Activated naive CD4-positive, alpha-beta T cell treated with anti-CD3 and anti-CD28 coated beads, Interleukin-2, amount 50 U/mL, for 24 hours (primary cell): ENCODE results near the gene PDSS2.
"Not testable (repeated sequence)": the region's sequence is repeated elsewhere in the genome, so short reads cannot be mapped to it uniquely, and the experiment has no call there.

Experiments
- H3K27ac Mint-ChIP-seq: one replicate; pipeline ENCODE4 v1.8.0; 2021; ENCODE audit warnings: mild to moderate bottlenecking, mixed read lengths
- H3K27me3 Mint-ChIP-seq: one replicate; pipeline ENCODE4 v1.8.0; 2021; ENCODE audit warnings: mixed read lengths
- H3K36me3 Mint-ChIP-seq: one replicate; pipeline ENCODE4 v1.8.0; 2021; ENCODE audit warnings: mixed read lengths
- H3K4me1 Mint-ChIP-seq: one replicate; pipeline ENCODE4 v1.8.0; 2021; ENCODE audit warnings: mixed read lengths
- H3K4me3 Mint-ChIP-seq: one replicate; pipeline ENCODE4 v1.8.0; 2021; ENCODE audit warnings: mild to moderate bottlenecking, mixed read lengths
- H3K9me3 Mint-ChIP-seq: one replicate; pipeline ENCODE4 v1.8.0; 2021; ENCODE audit warnings: mixed read lengths

PDSS2 gene

DNA sequence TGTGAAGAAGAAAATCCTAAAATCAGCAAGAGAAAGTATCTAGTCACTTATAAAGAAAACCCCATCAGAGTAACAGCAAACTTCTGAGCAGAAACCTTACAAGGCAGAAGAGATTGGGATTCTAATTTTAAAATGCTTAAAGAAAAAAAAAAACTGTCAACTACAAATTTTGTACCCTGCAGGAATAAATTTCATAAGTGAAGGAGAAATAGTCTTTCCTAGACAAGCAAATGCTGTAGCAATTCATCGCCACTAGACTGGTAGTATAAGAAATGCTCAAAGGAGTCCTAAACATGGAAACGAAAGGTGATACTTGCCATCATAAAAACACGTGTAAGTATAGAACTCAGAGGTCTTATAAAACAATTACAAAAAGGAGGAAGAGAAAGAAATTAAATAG, 54.4 kb downstream of the PDSS2 start:
- Mint-ChIP-seq H3K27ac (no peak overlapping the region), H3K36me3 (peaks cover 44% of the 10 kb centered on the region), H3K9me3 (peaks cover 35% of the 10 kb centered on the region), H3K4me3 (no peak overlapping the region), H3K27me3 (no peaks in the 10 kb centered on the region), H3K4me1 (no peaks in the 10 kb centered on the region)

DNA sequence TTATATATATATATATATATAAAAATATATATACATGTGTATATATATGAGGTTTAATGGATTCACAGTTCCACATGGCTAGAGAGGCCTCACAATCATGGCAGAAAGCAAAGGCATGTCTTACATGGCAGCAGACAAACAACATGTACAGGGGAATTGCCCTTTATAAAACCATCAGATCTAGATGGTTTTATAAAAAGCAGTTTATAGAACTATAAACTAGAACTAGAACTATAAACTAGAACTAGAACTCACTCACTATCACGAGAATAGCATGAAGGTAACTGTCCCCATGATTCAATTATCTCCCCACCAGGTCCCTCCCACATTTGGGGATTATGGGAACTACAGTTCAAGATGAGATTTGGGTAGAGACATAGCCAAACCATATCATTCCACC, 56.8 kb downstream of the PDSS2 start:
- H3K36me3 Mint-ChIP-seq: peaks cover 40% of the 10 kb centered on the region

DNA sequence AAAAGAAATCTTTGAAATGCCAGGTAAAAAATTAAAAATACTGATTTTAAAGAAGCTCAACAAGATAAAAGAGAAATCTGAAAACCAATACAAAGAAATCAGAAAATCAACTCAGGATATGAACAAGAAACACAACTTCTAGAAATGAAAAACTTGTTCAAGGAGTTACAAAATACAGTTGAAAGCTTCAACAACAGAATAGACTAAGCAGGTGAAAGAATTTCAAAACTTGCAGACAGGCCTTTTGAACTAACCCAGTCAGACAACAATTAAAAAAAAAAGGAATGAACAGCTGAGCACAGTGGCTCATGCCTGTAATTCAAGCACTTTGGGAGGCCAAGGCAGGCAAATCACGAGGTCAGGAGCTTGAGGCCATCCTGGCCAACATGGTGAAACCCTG, 57.8 kb downstream of the PDSS2 start:
- Mint-ChIP-seq H3K36me3 (peaks cover 38% of the 10 kb centered on the region), H3K27ac (no peak overlapping the region), H3K4me1 (no peaks in the 10 kb centered on the region), H3K9me3 (peaks cover 25% of the 10 kb centered on the region), H3K4me3 (no peak overlapping the region), H3K27me3 (no peaks in the 10 kb centered on the region)

More for the DNA sequence above, 56.8 kb downstream of the PDSS2 start:
- H3K27me3 Mint-ChIP-seq: no peaks in the 10 kb centered on the region
- H3K9me3 Mint-ChIP-seq: peaks cover 30% of the 10 kb centered on the region
- H3K27ac Mint-ChIP-seq: no peak overlapping the region
- H3K4me1 Mint-ChIP-seq: no peaks in the 10 kb centered on the region
- H3K4me3 Mint-ChIP-seq: no peak overlapping the region

DNA sequence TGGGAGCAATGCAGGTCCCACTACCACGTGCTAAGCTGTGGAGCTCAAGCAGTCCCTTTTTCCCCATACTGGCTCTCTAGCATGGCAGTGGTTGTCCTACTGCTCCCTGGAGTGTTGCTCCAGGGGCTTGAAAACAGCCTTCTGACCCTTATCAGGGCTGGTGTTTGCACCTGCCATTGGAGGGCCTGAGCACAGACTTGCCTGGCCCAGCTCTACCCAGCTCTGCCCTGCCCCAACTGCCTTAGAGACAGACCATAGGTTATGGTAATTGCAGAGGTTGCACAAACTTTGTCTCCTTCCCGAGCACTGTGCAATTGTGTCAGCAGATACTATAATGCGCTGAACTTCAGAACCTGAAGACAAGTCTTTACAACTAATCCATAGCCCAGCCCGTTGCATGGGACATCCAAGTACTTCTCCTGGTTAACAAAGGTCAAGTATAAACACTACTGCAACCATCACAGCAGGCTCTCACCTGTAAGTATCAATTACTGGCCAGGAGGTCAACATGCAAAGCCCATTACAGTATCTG, 58.7 kb downstream of the PDSS2 start:
- Mint-ChIP-seq H3K4me3 (no peak overlapping the region), H3K27ac (no peak overlapping the region), H3K9me3 (peaks cover 30% of the 10 kb centered on the region), H3K36me3 (peaks cover 41% of the 10 kb centered on the region), H3K4me1 (no peaks in the 10 kb centered on the region), H3K27me3 (no peaks in the 10 kb centered on the region)

DNA sequence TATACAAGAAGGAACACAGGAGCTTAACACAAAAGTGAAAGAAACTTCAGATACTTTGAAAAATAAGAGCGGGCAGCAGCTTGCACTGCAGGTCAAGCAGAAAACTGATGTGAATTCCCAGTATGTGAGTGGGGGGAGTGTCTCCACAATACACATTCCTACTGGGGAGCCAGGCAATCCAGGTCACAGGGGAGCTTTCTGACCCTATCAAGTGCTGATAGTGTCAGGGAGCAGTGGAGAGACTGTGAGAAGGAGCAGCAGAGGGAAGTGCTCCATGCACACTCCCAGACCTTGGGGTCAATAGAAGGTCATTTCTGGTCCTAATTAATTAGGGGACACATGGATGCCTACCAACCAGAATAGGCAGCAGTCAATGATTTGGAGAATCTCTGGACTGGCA, 59.4 kb downstream of the PDSS2 start:
- H3K9me3 Mint-ChIP-seq: peaks cover 26% of the 10 kb centered on the region
- peaks cover 40% of the 10 kb centered on the region for H3K36me3 Mint-ChIP-seq
- no peak overlapping the region for H3K27ac Mint-ChIP-seq

DNA sequence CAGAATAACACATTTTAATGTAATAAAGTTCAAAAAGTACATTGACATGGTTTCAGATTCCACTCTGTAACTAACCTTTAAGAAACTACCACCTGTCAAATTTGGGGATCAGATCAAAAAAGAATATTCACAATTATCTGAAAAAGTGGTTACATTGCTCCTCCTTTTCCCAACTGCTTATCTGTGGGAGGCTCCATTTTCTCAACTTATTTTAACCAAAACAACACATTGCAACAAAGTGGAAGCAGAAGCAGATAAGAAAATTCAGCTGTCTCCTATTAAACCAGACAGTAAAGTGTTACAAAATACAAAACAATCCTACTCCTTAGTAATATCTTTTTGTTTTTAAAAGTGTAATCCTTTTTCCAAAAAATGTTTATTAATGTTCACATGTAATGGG, 61.4 kb downstream of the PDSS2 start:
- H3K36me3 Mint-ChIP-seq: peaks cover 37% of the 10 kb centered on the region
- H3K27me3 Mint-ChIP-seq: no peaks in the 10 kb centered on the region
- no peak overlapping the region for H3K27ac Mint-ChIP-seq
- H3K9me3 Mint-ChIP-seq: peaks cover 22% of the 10 kb centered on the region
- H3K4me1 Mint-ChIP-seq: peaks cover under 1% of the 10 kb centered on the region
- no peak overlapping the region for H3K4me3 Mint-ChIP-seq

More for the DNA sequence above, 59.4 kb downstream of the PDSS2 start:
- Mint-ChIP-seq H3K27me3 (no peaks in the 10 kb centered on the region), H3K4me3 (no peak overlapping the region), H3K4me1 (no peaks in the 10 kb centered on the region)

DNA sequence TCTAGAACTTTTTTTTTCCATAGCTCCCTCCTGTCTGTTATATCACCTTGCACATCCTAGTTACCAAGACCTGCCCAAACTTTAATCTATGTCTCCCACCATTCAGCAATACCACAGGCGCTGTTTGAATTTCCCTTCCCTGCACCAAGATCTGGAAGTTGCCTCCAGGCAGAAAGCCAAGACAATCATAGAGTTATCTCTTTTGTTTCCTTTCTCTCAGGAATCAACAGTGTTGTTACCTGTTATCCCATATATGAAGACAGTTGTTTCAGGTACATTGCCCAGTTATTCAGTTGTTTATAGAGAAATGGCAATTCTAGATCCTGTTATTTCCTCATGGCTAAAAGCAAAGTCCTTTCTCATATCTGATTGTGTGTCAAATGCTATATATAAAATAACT, 63.2 kb downstream of the PDSS2 start:
- peaks cover 35% of the 10 kb centered on the region for H3K36me3 Mint-ChIP-seq
- peaks cover 6% of the 10 kb centered on the region for H3K4me1 Mint-ChIP-seq
- no peak overlapping the region for H3K27ac Mint-ChIP-seq
- H3K27me3 Mint-ChIP-seq: no peaks in the 10 kb centered on the region
- H3K4me3 Mint-ChIP-seq: no peak overlapping the region
- peaks cover 22% of the 10 kb centered on the region for H3K9me3 Mint-ChIP-seq

DNA sequence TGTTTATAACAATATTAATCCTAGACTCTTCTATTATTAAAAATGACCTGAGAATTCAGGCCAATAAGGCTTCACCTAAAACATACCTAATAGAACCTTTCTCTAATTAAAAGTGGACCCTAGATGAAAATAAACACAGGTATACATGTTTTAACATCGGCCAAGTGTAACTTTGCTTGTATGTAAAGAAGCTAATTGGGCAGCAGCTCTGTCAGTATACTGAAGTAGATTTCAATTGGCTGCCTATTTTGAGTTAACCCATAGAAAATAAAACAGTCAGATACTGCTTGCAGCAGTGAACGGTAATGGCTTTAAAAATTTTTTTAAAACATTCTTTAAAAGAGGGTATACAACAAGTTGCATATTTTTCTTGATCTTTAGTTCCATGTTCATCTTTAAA, 67.3 kb downstream of the PDSS2 start:
- H3K9me3 Mint-ChIP-seq: peaks cover 21% of the 10 kb centered on the region
- H3K4me1 Mint-ChIP-seq: peaks cover 12% of the 10 kb centered on the region
- peaks cover 41% of the 10 kb centered on the region for H3K36me3 Mint-ChIP-seq
- H3K4me3 Mint-ChIP-seq: no peak overlapping the region
- no peak overlapping the region for H3K27ac Mint-ChIP-seq
- H3K27me3 Mint-ChIP-seq: no peaks in the 10 kb centered on the region

DNA sequence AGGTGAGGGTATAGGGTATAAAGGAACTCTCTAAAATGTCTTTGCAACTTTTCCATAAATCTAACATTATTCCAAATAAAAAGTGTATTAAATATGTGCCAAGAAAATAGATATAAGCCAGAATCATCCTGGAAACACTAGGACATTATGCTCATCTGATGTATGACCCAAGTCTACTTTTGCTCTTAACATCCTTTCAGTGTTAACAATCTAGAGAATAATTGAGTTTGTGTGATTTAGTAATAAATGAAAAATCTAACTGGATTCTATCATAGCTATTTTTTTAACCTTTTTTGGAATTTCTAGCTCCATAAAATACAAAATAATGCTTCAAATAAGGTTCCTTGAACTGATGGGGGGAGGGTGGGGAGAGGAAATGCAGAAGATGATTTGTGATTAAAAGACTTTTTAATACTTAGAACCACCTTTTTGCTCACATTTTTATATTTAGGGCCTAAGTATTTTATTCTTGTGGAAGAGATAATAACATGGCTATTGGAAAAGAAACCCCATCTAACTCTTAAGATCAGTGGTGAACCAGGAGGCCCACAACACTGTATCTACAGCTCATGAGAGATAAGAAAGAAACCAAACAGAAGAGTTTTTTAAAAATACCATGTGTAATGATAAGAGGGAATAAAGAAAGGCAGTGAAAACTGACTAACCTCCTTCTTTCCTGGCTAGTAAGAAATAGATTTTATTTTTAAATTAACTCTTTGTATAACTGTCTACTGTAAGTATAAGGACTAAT, 68.5 kb downstream of the PDSS2 start:
- peaks cover 14% of the 10 kb centered on the region for H3K4me1 Mint-ChIP-seq
- H3K4me3 Mint-ChIP-seq: no peak overlapping the region
- H3K9me3 Mint-ChIP-seq: peaks cover 16% of the 10 kb centered on the region
- no peaks in the 10 kb centered on the region for H3K27me3 Mint-ChIP-seq
- no peak overlapping the region for H3K27ac Mint-ChIP-seq
- H3K36me3 Mint-ChIP-seq: peaks cover 33% of the 10 kb centered on the region

DNA sequence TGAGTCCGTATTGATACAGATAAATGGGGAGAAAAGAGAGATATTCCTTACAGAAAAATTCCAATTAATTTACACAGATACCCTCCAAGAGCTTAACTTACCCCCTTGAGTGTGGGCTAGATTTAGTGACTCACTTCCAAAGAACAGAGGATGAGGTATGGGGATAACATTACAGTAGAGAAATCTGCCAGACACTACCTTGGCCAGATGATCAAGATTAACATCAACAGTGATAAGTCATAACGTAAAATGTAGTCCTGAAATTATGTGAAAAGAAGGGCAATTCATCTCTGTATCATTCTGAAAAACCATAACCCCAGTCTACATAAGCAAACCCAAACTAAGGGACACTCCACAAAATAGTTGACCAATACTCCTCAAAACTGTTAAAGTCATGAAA, 69.3 kb downstream of the PDSS2 start:
- peaks cover 22% of the 10 kb centered on the region for H3K4me1 Mint-ChIP-seq
- H3K4me3 Mint-ChIP-seq: no peak overlapping the region
- no peaks in the 10 kb centered on the region for H3K27me3 Mint-ChIP-seq
- peaks cover 32% of the 10 kb centered on the region for H3K36me3 Mint-ChIP-seq
- no peak overlapping the region for H3K27ac Mint-ChIP-seq
- peaks cover 12% of the 10 kb centered on the region for H3K9me3 Mint-ChIP-seq

DNA sequence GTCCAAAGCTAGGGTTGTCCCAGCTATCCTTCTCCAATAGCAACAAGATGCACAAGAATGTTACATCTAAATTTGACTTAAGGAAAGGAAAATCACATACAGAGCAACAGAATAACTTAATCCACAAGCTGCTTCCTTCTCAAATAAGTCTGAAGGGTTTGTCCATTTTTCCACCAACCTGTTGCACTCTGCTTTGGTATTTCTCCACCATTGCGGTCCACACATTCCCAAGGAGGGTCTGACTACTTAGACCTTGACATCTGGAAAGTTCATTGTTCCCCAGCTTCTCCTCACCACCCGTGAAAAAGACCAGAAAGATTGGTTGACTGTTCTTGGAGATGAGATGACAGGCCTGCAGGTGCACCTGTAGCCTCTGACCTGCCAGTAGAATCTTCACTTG, 72.5 kb downstream of the PDSS2 start:
- Mint-ChIP-seq H3K4me3 (no peak overlapping the region), H3K9me3 (no peaks in the 10 kb centered on the region), H3K27me3 (no peaks in the 10 kb centered on the region), H3K36me3 (peaks cover 20% of the 10 kb centered on the region), H3K27ac (no peak overlapping the region), H3K4me1 (peaks cover 24% of the 10 kb centered on the region)

DNA sequence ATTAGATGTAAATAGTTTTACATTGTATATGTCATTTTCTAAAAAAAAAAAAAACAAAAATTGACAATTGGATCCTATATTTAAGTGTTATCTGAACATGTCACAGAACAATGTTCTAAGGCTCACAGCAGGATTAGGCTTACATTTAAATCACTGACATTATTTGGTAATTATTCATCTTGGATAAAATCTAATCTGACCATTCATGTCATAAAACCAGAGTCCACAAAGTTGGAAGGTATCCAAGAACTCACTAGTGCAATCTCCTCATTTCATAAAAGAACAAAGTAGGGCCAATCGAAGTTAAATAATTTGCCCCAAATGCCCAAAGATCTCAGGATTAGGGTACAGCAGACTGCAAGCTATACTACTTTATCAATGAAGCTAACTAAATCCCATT, 73.0 kb downstream of the PDSS2 start:
- H3K27me3 Mint-ChIP-seq: no peaks in the 10 kb centered on the region
- no peaks in the 10 kb centered on the region for H3K9me3 Mint-ChIP-seq
- H3K4me3 Mint-ChIP-seq: no peak overlapping the region
- H3K36me3 Mint-ChIP-seq: peaks cover 20% of the 10 kb centered on the region
- no peak overlapping the region for H3K27ac Mint-ChIP-seq
- H3K4me1 Mint-ChIP-seq: peaks cover 24% of the 10 kb centered on the region

DNA sequence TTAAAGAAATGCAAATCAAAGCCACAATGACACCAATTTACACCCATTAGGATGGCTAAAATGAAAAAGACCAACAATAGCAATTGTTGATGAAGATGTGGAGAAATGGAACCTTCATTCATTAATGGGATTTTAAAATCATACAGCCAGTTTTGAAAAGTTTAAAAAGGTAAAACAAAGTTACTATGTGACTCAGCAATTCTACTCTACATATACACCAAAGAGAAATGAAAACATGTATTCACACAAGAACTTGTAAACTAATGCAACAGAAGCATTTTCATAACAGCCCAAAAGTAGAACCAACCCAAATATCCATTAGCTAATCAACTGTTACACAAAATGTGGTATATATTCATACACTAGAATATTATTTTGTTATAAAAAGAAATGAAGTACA, 75.7 kb downstream of the PDSS2 start:
- Mint-ChIP-seq H3K4me1 (peaks cover 24% of the 10 kb centered on the region), H3K36me3 (peaks cover 19% of the 10 kb centered on the region), H3K27me3 (no peaks in the 10 kb centered on the region), H3K9me3 (no peaks in the 10 kb centered on the region), H3K4me3 (no peak overlapping the region), H3K27ac (no peak overlapping the region)

DNA sequence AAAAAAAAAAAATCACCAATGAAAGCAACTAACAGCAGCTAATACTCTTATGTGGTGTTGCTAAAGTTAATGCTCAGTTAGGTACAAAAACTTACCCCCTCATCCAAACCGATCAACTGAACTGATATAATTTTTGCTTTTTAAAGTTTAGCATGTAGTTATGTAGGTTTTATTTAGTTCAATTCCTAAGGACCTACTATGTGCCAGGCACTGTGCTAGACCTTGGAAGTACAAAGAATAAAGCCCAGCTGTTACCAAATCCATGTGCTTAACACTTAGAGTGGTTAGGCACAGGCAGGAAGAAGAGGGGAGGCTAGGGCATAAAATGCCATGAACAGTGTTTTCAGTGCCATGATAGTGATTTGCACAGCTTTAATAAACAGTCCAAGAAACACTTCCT, 85.1 kb downstream of the PDSS2 start:
- Mint-ChIP-seq H3K4me1 (no peaks in the 10 kb centered on the region), H3K36me3 (peaks cover 6% of the 10 kb centered on the region), H3K27me3 (no peaks in the 10 kb centered on the region), H3K27ac (no peak overlapping the region), H3K4me3 (no peak overlapping the region), H3K9me3 (no peaks in the 10 kb centered on the region)

DNA sequence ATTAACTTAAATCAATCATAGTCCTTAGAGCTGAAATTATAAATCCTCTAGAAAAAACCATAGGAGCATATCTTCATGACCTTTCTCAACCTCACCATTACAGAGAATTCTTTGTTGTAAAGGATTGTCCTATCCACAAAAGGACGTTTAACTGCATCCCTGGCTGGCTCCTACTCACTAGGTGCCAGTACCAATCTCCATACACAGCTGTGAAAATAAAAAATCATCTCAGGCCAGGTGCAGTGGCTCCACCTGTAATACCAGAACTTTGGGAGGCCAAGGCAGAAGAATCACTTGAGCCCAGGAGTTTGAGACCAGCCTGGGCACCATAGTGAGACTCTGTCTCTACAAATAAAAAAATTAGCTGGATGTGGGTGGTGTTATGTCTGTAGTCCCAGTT, 89.9 kb downstream of the PDSS2 start:
- Mint-ChIP-seq H3K4me3 (no peak overlapping the region), H3K36me3 (peaks cover 6% of the 10 kb centered on the region), H3K27me3 (no peaks in the 10 kb centered on the region), H3K9me3 (no peaks in the 10 kb centered on the region), H3K4me1 (peaks cover 7% of the 10 kb centered on the region), H3K27ac (no peak overlapping the region)

DNA sequence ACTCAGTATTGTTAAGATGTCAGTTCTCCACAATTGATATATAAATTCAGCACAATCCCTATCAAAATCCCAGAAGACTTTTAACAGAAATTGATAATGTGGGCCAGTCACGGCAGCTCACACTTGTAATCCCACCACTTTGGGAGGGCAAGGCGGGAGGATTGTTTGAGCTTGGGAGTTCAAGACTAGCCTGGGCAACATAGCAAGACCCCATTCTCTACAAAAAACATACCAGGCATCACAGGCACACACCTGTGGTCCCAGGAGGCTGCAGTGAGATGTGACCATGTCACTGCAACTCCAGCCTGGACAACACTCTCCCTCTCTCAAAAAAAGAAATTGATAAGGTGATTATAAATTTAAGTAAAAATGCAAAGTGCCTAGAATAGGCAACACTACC, 90.9 kb downstream of the PDSS2 start:
- Mint-ChIP-seq H3K27ac (no peak overlapping the region), H3K4me3 (no peak overlapping the region), H3K4me1 (peaks cover 7% of the 10 kb centered on the region), H3K9me3 (no peaks in the 10 kb centered on the region), H3K27me3 (no peaks in the 10 kb centered on the region), H3K36me3 (peaks cover 10% of the 10 kb centered on the region)

DNA sequence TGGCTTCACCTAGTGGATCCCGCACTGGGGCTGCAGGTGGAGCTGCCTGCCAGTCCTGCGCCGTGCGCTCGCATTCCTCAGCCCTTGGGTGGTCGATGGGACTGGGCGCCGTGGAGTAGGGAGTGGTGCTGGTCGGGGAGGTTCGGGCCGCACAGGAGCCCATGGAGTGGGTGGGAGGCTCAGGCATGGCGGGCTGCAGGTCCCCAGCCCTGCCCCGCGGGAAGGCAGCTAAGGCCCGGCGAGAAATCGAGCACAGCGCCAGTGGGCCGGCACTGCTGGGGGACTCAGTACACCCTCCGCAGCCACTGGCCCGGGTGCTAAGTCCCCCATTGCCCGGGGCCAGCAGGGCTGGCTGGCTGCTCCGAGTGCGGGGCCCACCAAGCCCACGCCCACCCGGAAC, 95.2 kb downstream of the PDSS2 start:
- H3K9me3 Mint-ChIP-seq, H3K27ac Mint-ChIP-seq, H3K4me3 Mint-ChIP-seq, H3K27me3 Mint-ChIP-seq, H3K4me1 Mint-ChIP-seq: not testable (repeated sequence)
- peaks cover 30% of the 10 kb centered on the region for H3K36me3 Mint-ChIP-seq
